ENCODE results near the gene ZNF586.

ZNF586 gene

DNA sequence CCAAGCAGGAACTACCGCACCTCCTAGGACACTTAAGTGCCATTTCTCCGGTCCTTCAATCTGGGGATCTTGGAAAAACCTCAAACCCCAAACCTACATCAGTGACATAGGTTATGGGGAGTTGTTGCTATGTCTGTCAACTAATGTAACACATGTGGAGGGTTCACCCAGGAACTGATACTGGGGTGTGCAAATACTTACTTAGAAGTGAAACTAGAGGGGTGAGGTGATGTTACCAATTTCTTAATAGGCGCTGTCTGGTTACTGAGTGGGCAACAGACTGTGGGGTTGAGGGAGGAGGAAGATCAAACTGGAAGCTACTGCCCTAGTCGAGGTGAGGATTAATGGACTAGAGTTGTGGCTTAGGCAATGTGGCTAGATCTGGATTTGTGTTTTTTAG lies 1.9 kb downstream of the ZNF586 start:
- Histone ChIP-seq H3K4me1 (no peaks in the 10 kb centered on the region), H3K9me3 (no peaks in the 10 kb centered on the region), H3K4me3 (ENCODE audit: low read depth, low read length) (no peak overlapping the region), H3K27me3 (no peaks in the 10 kb centered on the region), H3K36me3 (peaks cover 31% of the 10 kb centered on the region)
- DNase-seq = no peak
- no peak for TF ChIP-seq CTCF (IDR thresholded peaks at IDR 0.05; ENCODE audit: low read depth, low read length)

DNA sequence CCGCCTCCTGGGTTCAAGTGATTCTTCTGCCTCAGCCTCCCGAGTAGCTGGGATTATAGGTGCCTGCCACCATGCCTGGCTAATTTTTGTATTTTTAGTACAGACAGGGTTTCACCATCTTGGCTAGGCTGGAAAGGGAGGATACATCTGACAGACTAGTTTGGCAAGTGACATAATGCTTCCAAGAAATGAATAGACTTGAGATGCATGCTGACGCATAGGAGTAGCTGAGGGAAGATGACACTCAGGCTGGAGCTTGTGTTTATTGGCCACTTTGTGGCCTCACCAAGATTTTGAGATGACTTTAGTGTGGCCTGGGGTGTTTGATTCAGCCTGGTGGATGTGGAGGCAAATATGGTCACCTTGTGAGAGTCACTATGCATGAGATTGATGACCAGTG lies 4.0 kb downstream of the ZNF586 start:
- no peaks in the 10 kb centered on the region for H3K9me3 ChIP-seq
- H3K4me1 ChIP-seq = no peaks in the 10 kb centered on the region
- no peak overlapping the region for H3K4me3 ChIP-seq (ENCODE audit: low read depth, low read length)
- H3K36me3 ChIP-seq = peaks cover 48% of the 10 kb centered on the region
- H3K27me3 ChIP-seq = no peaks in the 10 kb centered on the region
- DNase-seq = no peak
- TF ChIP-seq CTCF (IDR thresholded peaks at IDR 0.05; ENCODE audit: low read depth, low read length) = no peak

- Histone ChIP-seq H3K4me1 (no peaks in the 10 kb centered on the region), H3K4me3 (ENCODE audit: low read depth, low read length) (no peak overlapping the region), H3K9me3 (no peaks in the 10 kb centered on the region), H3K36me3 (peaks cover 65% of the 10 kb centered on the region), H3K27me3 (no peaks in the 10 kb centered on the region)
- no peak for DNase-seq
- no peak for TF ChIP-seq CTCF (IDR thresholded peaks at IDR 0.05; ENCODE audit: low read depth, low read length)
Observed at GRCh38 chr19:57776764-57777296, 7.4 kb downstream of the ZNF586 start.

DNA sequence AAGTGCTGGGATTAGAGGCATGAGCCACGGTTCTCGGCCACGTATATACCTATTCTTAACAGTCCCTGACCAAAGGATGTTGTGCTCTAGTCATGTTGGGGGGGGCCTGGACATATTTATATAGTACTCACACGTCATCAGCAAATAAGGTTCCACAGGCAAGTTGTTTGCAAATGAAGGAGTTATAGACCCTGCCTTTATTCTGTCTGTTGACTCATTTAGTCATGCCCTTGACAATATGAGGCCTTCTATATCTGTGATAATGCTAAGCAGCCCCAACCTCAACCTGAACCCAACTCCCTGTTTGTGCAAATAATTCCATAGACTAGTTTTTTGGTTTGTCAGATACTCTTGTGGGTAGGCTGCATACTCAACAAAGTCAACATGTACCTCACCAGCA lies 8.9 kb downstream of the ZNF586 start:
- no peak overlapping the region for H3K4me3 ChIP-seq (ENCODE audit: low read depth, low read length)
- H3K36me3 ChIP-seq = peaks cover 62% of the 10 kb centered on the region
- H3K4me1 ChIP-seq = no peaks in the 10 kb centered on the region
- no peak for TF ChIP-seq CTCF (IDR thresholded peaks at IDR 0.05; ENCODE audit: low read depth, low read length)
- no peak for DNase-seq
- no peaks in the 10 kb centered on the region for H3K9me3 ChIP-seq
- no peaks in the 10 kb centered on the region for H3K27me3 ChIP-seq

DNA sequence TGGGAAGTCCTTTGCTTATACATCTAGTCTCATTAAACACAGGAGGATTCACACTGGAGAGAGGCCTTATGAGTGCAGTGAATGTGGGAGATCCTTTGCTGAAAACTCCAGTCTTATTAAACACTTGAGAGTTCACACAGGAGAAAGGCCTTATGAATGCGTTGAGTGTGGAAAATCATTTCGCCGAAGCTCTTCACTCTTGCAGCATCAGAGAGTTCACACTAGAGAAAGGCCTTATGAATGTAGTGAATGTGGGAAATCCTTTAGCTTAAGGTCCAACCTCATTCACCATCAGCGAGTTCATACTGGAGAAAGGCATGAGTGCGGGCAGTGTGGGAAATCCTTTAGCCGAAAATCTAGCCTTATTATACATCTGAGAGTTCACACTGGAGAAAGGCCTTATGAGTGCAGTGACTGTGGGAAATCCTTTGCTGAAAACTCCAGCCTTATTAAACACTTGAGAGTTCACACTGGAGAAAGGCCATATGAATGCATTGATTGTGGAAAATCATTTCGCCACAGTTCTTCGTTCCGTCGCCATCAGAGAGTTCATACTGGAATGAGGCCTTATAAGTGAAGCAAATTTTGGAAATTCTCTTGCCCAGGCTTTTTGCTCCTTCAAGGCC lies 9.9 kb downstream of the ZNF586 start:
- no peaks in the 10 kb centered on the region for H3K9me3 ChIP-seq
- TF ChIP-seq CTCF (IDR thresholded peaks at IDR 0.05; ENCODE audit: low read depth, low read length) = no peak
- DNase-seq = no peak
- H3K36me3 ChIP-seq = peaks cover 62% of the 10 kb centered on the region
- no peaks in the 10 kb centered on the region for H3K4me1 ChIP-seq
- no peaks in the 10 kb centered on the region for H3K27me3 ChIP-seq
- no peak overlapping the region for H3K4me3 ChIP-seq (ENCODE audit: low read depth, low read length)

- H3K9me3 ChIP-seq = no peaks in the 10 kb centered on the region
- H3K4me3 ChIP-seq (ENCODE audit: low read depth, low read length) = no peak overlapping the region
- H3K4me1 ChIP-seq = no peaks in the 10 kb centered on the region
- no peak for TF ChIP-seq CTCF (IDR thresholded peaks at IDR 0.05; ENCODE audit: low read depth, low read length)
- no peaks in the 10 kb centered on the region for H3K27me3 ChIP-seq
- H3K36me3 ChIP-seq = peaks cover 33% of the 10 kb centered on the region
- no peak for DNase-seq
Observed at GRCh38 chr19:57786286-57786685, 16.8 kb downstream of the ZNF586 start.
